ENCODE measurements around the gene CUL1. TPM values are rescaled to one million over a fixed set of nuclear protein-coding genes. Genes with fewer than 3 reads are reported as not detected.

Gene CUL1
- total RNA-seq, 2 experiments from 2014 or later, result 40.5 to 56.6 TPM

- peaks cover 6% of the 10 kb centered on the region; the same call in 1 of the 2 replicates for H4K20me1 ChIP-seq (ENCODE audit: insufficient read depth, low read length)
- TF ChIP-seq CTCF (conservative IDR thresholded peaks at IDR 0.05; ENCODE audit: low read length) (no peak), EZH2phosphoT487 (IDR thresholded peaks at IDR 0.05; ENCODE audit: borderline replicate concordance, low read depth, low read length) (no peak)
- H3K4me1 ChIP-seq (ENCODE audit: insufficient read depth, low read length, poor library complexity, severe bottlenecking), result peaks cover 14% of the 10 kb centered on the region
- H3K4me2 ChIP-seq (ENCODE audit: low read length), result no peak overlapping the region
- no peak overlapping the region for H2AFZ ChIP-seq (ENCODE audit: low read length)
- no peak overlapping the region for H3K4me3 ChIP-seq (ENCODE audit: low read depth, low read length, poor library complexity, severe bottlenecking)
- intact Hi-C loops (cut with micrococcal nuclease; ENCODE audit: unreplicated experiment), result no loop called here
- H3K9me3 ChIP-seq (ENCODE audit: low read length), result no peaks in the 10 kb centered on the region
- H3K36me3 ChIP-seq (ENCODE audit: insufficient read depth, low read length), result peaks cover 100% of the 10 kb centered on the region
- DNase-seq (ENCODE audit: low spot score), result no peak
- H3K79me2 ChIP-seq (ENCODE audit: insufficient read depth, low read depth, low read length), result no peaks in the 10 kb centered on the region
- H3K27ac ChIP-seq (ENCODE audit: low read depth, low read length, poor library complexity, severe bottlenecking), result no peak overlapping the region
- ChIA-PET POLR2A (interaction anchor here (1.3 kb wide), 1 partner anchor 71 kb away, joined by 3 read pairs; no protein-coding TSS in a partner anchor), CTCF (ENCODE audit: unreplicated experiment) (no interaction called here)
- no peaks in the 10 kb centered on the region for H3K9me2 ChIP-seq (ENCODE audit: insufficient read depth, low read length)
- no TSS peak for BruUV-seq (replicated peaks)
Observed at GRCh38 chr7:148811892-148812291, 113.2 kb downstream of the CUL1 start.

GRCh38 chr7:148813890-148814289 is 115.2 kb downstream of the CUL1 start:
- H3K4me3 ChIP-seq (ENCODE audit: low read depth, low read length, poor library complexity, severe bottlenecking), result no peak overlapping the region
- no peak overlapping the region for H2AFZ ChIP-seq (ENCODE audit: low read length)
- H3K9me3 ChIP-seq (ENCODE audit: low read length), result no peaks in the 10 kb centered on the region
- peaks cover 14% of the 10 kb centered on the region for H3K4me1 ChIP-seq (ENCODE audit: insufficient read depth, low read length, poor library complexity, severe bottlenecking)
- H4K20me1 ChIP-seq (ENCODE audit: insufficient read depth, low read length), result peaks cover 6% of the 10 kb centered on the region; the same call in 1 of the 2 replicates
- H3K4me2 ChIP-seq (ENCODE audit: low read length), result no peak overlapping the region
- H3K9me2 ChIP-seq (ENCODE audit: insufficient read depth, low read length), result no peaks in the 10 kb centered on the region
- TF ChIP-seq CTCF (conservative IDR thresholded peaks at IDR 0.05; ENCODE audit: low read length) (no peak), EZH2phosphoT487 (IDR thresholded peaks at IDR 0.05; ENCODE audit: borderline replicate concordance, low read depth, low read length) (no peak)
- peaks cover 99% of the 10 kb centered on the region for H3K36me3 ChIP-seq (ENCODE audit: insufficient read depth, low read length)
- DNase-seq (ENCODE audit: low spot score), result no peak
- H3K79me2 ChIP-seq (ENCODE audit: insufficient read depth, low read depth, low read length), result no peaks in the 10 kb centered on the region
- ChIA-PET CTCF (ENCODE audit: unreplicated experiment) (no interaction called here), POLR2A (interaction anchor here (0.6 to 1.2 kb wide), 2 partner anchors 101 to 127 kb away, joined by 3 to 5 read pairs; no protein-coding TSS in a partner anchor)
- no TSS peak for BruUV-seq (replicated peaks)
- intact Hi-C loops (cut with micrococcal nuclease; ENCODE audit: unreplicated experiment), result no loop called here
- H3K27ac ChIP-seq (ENCODE audit: low read depth, low read length, poor library complexity, severe bottlenecking), result no peak overlapping the region

- CTCF ChIA-PET (ENCODE audit: unreplicated experiment), result no interaction called here
- no peaks in the 10 kb centered on the region for H3K79me2 ChIP-seq (ENCODE audit: insufficient read depth, low read depth, low read length)
- no peak overlapping the region for H3K4me3 ChIP-seq (ENCODE audit: low read depth, low read length, poor library complexity, severe bottlenecking)
- peaks cover 6% of the 10 kb centered on the region; the same call in 1 of the 2 replicates for H4K20me1 ChIP-seq (ENCODE audit: insufficient read depth, low read length)
- POLR2A ChIA-PET, result interaction anchor here (0.5 to 1.4 kb wide), 3 partner anchors 11 to 135 kb away, joined by 3 to 4 read pairs (median 3); no protein-coding TSS in a partner anchor
- H3K36me3 ChIP-seq (ENCODE audit: insufficient read depth, low read length), result peaks cover 99% of the 10 kb centered on the region
- no peaks in the 10 kb centered on the region for H3K9me2 ChIP-seq (ENCODE audit: insufficient read depth, low read length)
- no peak for TF ChIP-seq CTCF (conservative IDR thresholded peaks at IDR 0.05; ENCODE audit: low read length)
- TF ChIP-seq EZH2phosphoT487 (IDR thresholded peaks at IDR 0.05; ENCODE audit: borderline replicate concordance, low read depth, low read length), result no peak
- no peak overlapping the region for H3K27ac ChIP-seq (ENCODE audit: low read depth, low read length, poor library complexity, severe bottlenecking)
- DNase-seq (ENCODE audit: low spot score), result no peak
- H3K4me1 ChIP-seq (ENCODE audit: insufficient read depth, low read length, poor library complexity, severe bottlenecking), result peaks cover 14% of the 10 kb centered on the region
- BruUV-seq (replicated peaks), result no TSS peak
- H2AFZ ChIP-seq (ENCODE audit: low read length), result no peak overlapping the region
- intact Hi-C loops (cut with micrococcal nuclease; ENCODE audit: unreplicated experiment), result loop anchor here (5.0 kb wide), 1 partner anchor 147 kb away; no protein-coding TSS in a partner anchor
- H3K9me3 ChIP-seq (ENCODE audit: low read length), result no peaks in the 10 kb centered on the region
- no peak overlapping the region for H3K4me2 ChIP-seq (ENCODE audit: low read length)
Observed at GRCh38 chr7:148814922-148815559, 116.3 kb downstream of the CUL1 start.

All from OCI-LY7 (cell line).